Measurements from ENCODE around the gene WASF3. TPM values are rescaled to one million over a fixed set of nuclear protein-coding genes. Genes with fewer than 3 reads are reported as not detected.

WASF3 gene
- total RNA-seq, 4 donors from 2014 or later = 0.75 to 4.9 (median 2.3) TPM

DNA sequence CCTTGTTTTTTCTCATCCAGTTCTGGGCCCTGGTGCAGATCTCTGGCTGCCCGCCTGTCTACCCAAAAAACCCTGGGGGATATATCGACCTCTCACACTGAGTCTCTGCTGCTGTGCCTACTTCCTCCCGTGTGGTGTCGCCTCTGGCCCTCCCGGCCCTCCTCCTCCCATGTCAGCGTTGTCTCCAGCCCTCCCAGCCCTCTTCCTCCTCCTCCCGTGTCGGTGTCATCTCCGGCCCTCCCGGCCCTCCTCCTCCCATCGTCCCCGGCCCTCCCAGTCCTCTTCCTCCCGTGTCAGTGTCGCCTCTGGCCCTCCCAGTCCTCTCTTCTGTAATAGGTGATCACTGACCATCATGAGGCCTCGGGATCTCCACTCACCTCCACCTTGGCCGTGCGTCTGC lies 121.3 kb downstream of the WASF3 start:
- intact Hi-C loops (cut with DNase I; ENCODE audit: low total_unique reads) (no loop called here), in situ Hi-C loops (cut with MboI; ENCODE audit: low pct_ligation_motif_present in 1 of 4, low pct_unique_long_range_greater_than_20kb in 1 of 4, low sequenced_read_pairs in 3 of 4) (loop anchor here in 1 of 4 donors (25.0 kb wide), 2 partner anchors 166 to 491 kb away; no protein-coding TSS in a partner anchor)
- TF ChIP-seq CTCF (IDR thresholded peaks at IDR 0.05) = no peak
- no peak for TF ChIP-seq EP300 (IDR thresholded peaks at IDR 0.05; ENCODE audit: low read depth)
- TF ChIP-seq POLR2AphosphoS5 (IDR thresholded peaks at IDR 0.05) = no peak
- TF ChIP-seq POLR2A (IDR thresholded peaks at IDR 0.05) = no peak
- 75 to 76% methylated on average over 12 to 17 of the region's 17 CpGs for WGBS, 2 donors (ENCODE audit: low coverage in 1 of 2)
- DNase-seq = no peak
- H3K27ac ChIP-seq = no peak overlapping the region
- no peaks in the 10 kb centered on the region for H3K27me3 ChIP-seq
- H3K4me3 ChIP-seq = no peak overlapping the region
- H3K9me3 ChIP-seq = no peaks in the 10 kb centered on the region
- H3K4me1 ChIP-seq = no peaks in the 10 kb centered on the region
- H3K36me3 ChIP-seq = no peaks in the 10 kb centered on the region

GRCh38 chr13:26679411-26680122 lies 122.1 kb downstream of the WASF3 start:
- in situ Hi-C loops (cut with MboI; ENCODE audit: low pct_ligation_motif_present in 1 of 4, low pct_unique_long_range_greater_than_20kb in 1 of 4, low sequenced_read_pairs in 3 of 4) = loop anchor here in 1 of 4 donors (25.0 kb wide), 2 partner anchors 167 to 492 kb away; no protein-coding TSS in a partner anchor
- Histone ChIP-seq H3K9me3 (no peaks in the 10 kb centered on the region), H3K27me3 (no peaks in the 10 kb centered on the region), H3K27ac (no peak overlapping the region), H3K4me1 (no peaks in the 10 kb centered on the region), H3K36me3 (no peaks in the 10 kb centered on the region), H3K4me3 (no peak overlapping the region)
- DNase-seq = no peak
- WGBS, 2 donors (ENCODE audit: low coverage in 1 of 2) = 86 to 91% methylated on average over 4 to 5 of the region's 5 CpGs
- TF ChIP-seq EP300 (IDR thresholded peaks at IDR 0.05; ENCODE audit: low read depth) (no peak), POLR2A (IDR thresholded peaks at IDR 0.05) (no peak), POLR2AphosphoS5 (IDR thresholded peaks at IDR 0.05) (no peak), CTCF (IDR thresholded peaks at IDR 0.05) (no peak)
- intact Hi-C loops (cut with DNase I; ENCODE audit: low total_unique reads) = no loop called here

- TF ChIP-seq POLR2A (IDR thresholded peaks at IDR 0.05) = no peak
- no peak for TF ChIP-seq EP300 (IDR thresholded peaks at IDR 0.05; ENCODE audit: low read depth)
- TF ChIP-seq POLR2AphosphoS5 (IDR thresholded peaks at IDR 0.05) = no peak
- TF ChIP-seq CTCF (IDR thresholded peaks at IDR 0.05) = no peak
- in situ Hi-C loops (cut with MboI; ENCODE audit: low pct_ligation_motif_present in 1 of 4, low pct_unique_long_range_greater_than_20kb in 1 of 4, low sequenced_read_pairs in 3 of 4) (loop anchor here in 1 of 4 donors (25.0 kb wide), 2 partner anchors 168 to 493 kb away; no protein-coding TSS in a partner anchor), intact Hi-C loops (cut with DNase I; ENCODE audit: low total_unique reads) (no loop called here)
- H3K27me3 ChIP-seq = no peaks in the 10 kb centered on the region
- H3K27ac ChIP-seq = no peak overlapping the region
- no peaks in the 10 kb centered on the region for H3K9me3 ChIP-seq
- WGBS, 2 donors (ENCODE audit: low coverage in 1 of 2) = 71 to 90% methylated on average over 7 to 9 of the region's 9 CpGs
- no peaks in the 10 kb centered on the region for H3K4me1 ChIP-seq
- no peaks in the 10 kb centered on the region for H3K36me3 ChIP-seq
- H3K4me3 ChIP-seq = no peak overlapping the region
- DNase-seq = no peak
Measured at GRCh38 chr13:26680123-26680450, 122.6 kb downstream of the WASF3 start.

- Histone ChIP-seq H3K9me3 (no peaks in the 10 kb centered on the region), H3K27me3 (no peaks in the 10 kb centered on the region), H3K4me1 (no peaks in the 10 kb centered on the region), H3K4me3 (no peak overlapping the region), H3K36me3 (no peaks in the 10 kb centered on the region), H3K27ac (no peak overlapping the region)
- TF ChIP-seq CTCF (IDR thresholded peaks at IDR 0.05) (no peak), POLR2A (IDR thresholded peaks at IDR 0.05) (no peak), EP300 (IDR thresholded peaks at IDR 0.05; ENCODE audit: low read depth) (no peak), POLR2AphosphoS5 (IDR thresholded peaks at IDR 0.05) (no peak)
- in situ Hi-C loops (cut with MboI; ENCODE audit: low pct_ligation_motif_present in 1 of 4, low pct_unique_long_range_greater_than_20kb in 1 of 4, low sequenced_read_pairs in 3 of 4) (loop anchor here in 1 of 4 donors (25.0 kb wide), 2 partner anchors 168 to 493 kb away; no protein-coding TSS in a partner anchor), intact Hi-C loops (cut with DNase I; ENCODE audit: low total_unique reads) (no loop called here)
- no peak for DNase-seq
- WGBS, 2 donors (ENCODE audit: low coverage in 1 of 2) = 63 to 74% methylated on average over 5 of the region's 5 CpGs
Measured at GRCh38 chr13:26680572-26680971, 123.1 kb downstream of the WASF3 start.

All from transverse colon (tissue), 4 donors.